Measurements from ENCODE around the gene EIF2D. TPM values are rescaled to one million over a fixed set of nuclear protein-coding genes. Genes with fewer than 3 reads are reported as not detected.
A peak's percentile ranks its signal among the peaks of the same experiment; 100 is the strongest.

The EIF2D gene
- total and polyA plus RNA-seq, 2 of the 13 experiments (the other 11 are each of a cell fraction or from before 2014, with no cell fraction given): 45.1 to 64.9 TPM

GRCh38 chr1:206612129-206612876 lies at the start of gene EIF2D (continued):
- peak; percentile 67; the same call in 1 of the 2 replicates for TF ChIP-seq ZBTB44 (CRISPR knock-in tag; IDR thresholded peaks at IDR 0.05)
- TF ChIP-seq ZBTB8A (CRISPR knock-in tag; IDR thresholded peaks at IDR 0.05; ENCODE audit: borderline replicate concordance, low read depth): no peak
- TF ChIP-seq RBM22 (optimal IDR thresholded peaks at IDR 0.05; ENCODE audit: low read length): no peak
- 0 out of 2 replicates have a peak, but pooled peaks have one; percentile 15 for TF ChIP-seq SIX1 (CRISPR knock-in tag; IDR thresholded peaks at IDR 0.05; ENCODE audit: borderline replicate concordance)
- TF ChIP-seq SOX6 (IDR thresholded peaks at IDR 0.05): no peak
- TF ChIP-seq SOX6 (CRISPR knock-in tag; IDR thresholded peaks at IDR 0.05): peak; percentile 82
- peak; percentile 78; the same call in 1 of the 2 replicates for TF ChIP-seq RERE (CRISPR knock-in tag; IDR thresholded peaks at IDR 0.05; ENCODE audit: low read depth)
- TF ChIP-seq KAT7 (CRISPR knock-in tag; IDR thresholded peaks at IDR 0.05; ENCODE audit: borderline replicate concordance): peak; percentile 98
- peak; percentile 98 for TF ChIP-seq ZFP90 (CRISPR knock-in tag; IDR thresholded peaks at IDR 0.05; ENCODE audit: borderline replicate concordance)
- peak; percentile 99 for TF ChIP-seq TAF1 (CRISPR knock-in tag; IDR thresholded peaks at IDR 0.05)
- TF ChIP-seq NR3C1 (CRISPR knock-in tag; IDR thresholded peaks at IDR 0.05): no peak
- peak; percentile 93 for TF ChIP-seq ZNF230 (CRISPR knock-in tag; IDR thresholded peaks at IDR 0.05)
- peak; percentile 92 for TF ChIP-seq TEAD3 (CRISPR knock-in tag; optimal IDR thresholded peaks at IDR 0.05; ENCODE audit: borderline replicate concordance)
- peak; percentile 79; the same call in 1 of the 2 replicates for TF ChIP-seq ZBTB43 (CRISPR knock-in tag; conservative IDR thresholded peaks at IDR 0.05)
- no peak for TF ChIP-seq NFATC3 (CRISPR knock-in tag; IDR thresholded peaks at IDR 0.05)
- TF ChIP-seq ZIK1 (CRISPR knock-in tag; IDR thresholded peaks at IDR 0.05; ENCODE audit: borderline replicate concordance, low read depth): peak; percentile 60; the same call in 1 of the 2 replicates
- peak; percentile 74 for TF ChIP-seq ZNF770 (CRISPR knock-in tag; IDR thresholded peaks at IDR 0.05)
